ENCODE measurements around the gene TMEM220.

TMEM220 gene

DNA sequence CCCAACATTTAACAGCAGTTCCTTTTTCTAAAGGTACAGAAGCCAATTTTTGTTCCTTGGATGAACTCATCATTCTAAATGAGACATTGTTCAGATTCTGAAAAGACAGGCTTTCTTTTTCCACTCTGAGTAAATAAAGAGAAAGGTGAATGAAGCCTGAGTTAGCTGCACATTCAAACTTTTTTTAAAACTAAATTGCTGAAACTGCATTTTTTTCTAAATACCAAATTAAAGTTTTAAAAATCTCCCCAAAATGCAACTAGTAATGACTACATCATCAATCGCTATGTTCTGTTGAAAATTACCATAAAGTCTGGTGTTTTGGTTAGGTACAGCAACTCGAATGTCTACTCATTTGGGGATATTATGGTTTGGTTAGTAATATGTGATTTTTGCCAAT lies 42.3 kb downstream of the TMEM220 start:
- no peak for ATAC-seq
- no peak for TF ChIP-seq PPARA (CRISPR knock-in tag; IDR thresholded peaks at IDR 0.05; ENCODE audit: borderline replicate concordance)
- no peak for TF ChIP-seq SNAI2 (CRISPR knock-in tag; IDR thresholded peaks at IDR 0.05)
- TF ChIP-seq ZC3H10 (CRISPR knock-in tag; IDR thresholded peaks at IDR 0.05): no peak
- TF ChIP-seq, protein P1, sequence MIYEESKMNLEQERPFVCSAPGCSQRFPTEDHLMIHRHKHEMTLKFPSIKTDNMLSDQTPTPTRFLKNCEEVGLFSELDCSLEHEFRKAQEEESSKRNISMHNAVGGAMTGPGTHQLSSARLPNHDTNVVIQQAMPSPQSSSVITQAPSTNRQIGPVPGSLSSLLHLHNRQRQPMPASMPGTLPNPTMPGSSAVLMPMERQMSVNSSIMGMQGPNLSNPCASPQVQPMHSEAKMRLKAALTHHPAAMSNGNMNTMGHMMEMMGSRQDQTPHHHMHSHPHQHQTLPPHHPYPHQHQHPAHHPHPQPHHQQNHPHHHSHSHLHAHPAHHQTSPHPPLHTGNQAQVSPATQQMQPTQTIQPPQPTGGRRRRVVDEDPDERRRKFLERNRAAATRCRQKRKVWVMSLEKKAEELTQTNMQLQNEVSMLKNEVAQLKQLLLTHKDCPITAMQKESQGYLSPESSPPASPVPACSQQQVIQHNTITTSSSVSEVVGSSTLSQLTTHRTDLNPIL (CRISPR knock-in tag; IDR thresholded peaks at IDR 0.05; ENCODE audit: low read depth): no peak
- TF ChIP-seq RARB (CRISPR knock-in tag; IDR thresholded peaks at IDR 0.05): no peak
- TF ChIP-seq, protein P2, sequence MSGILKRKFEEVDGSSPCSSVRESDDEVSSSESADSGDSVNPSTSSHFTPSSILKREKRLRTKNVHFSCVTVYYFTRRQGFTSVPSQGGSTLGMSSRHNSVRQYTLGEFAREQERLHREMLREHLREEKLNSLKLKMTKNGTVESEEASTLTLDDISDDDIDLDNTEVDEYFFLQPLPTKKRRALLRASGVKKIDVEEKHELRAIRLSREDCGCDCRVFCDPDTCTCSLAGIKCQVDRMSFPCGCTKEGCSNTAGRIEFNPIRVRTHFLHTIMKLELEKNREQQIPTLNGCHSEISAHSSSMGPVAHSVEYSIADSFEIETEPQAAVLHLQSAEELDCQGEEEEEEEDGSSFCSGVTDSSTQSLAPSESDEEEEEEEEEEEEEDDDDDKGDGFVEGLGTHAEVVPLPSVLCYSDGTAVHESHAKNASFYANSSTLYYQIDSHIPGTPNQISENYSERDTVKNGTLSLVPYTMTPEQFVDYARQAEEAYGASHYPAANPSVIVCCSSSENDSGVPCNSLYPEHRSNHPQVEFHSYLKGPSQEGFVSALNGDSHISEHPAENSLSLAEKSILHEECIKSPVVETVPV (CRISPR knock-in tag; IDR thresholded peaks at IDR 0.05): no peak
- TF ChIP-seq ESRRG (CRISPR knock-in tag; IDR thresholded peaks at IDR 0.05): no peak
- no peak for TF ChIP-seq GLIS3 (CRISPR knock-in tag; IDR thresholded peaks at IDR 0.05)
- no peak for TF ChIP-seq ZFP30 (CRISPR knock-in tag; IDR thresholded peaks at IDR 0.05)
- no peak for TF ChIP-seq ZFP3 (CRISPR knock-in tag; IDR thresholded peaks at IDR 0.05)
- no peak for TF ChIP-seq OSR1 (CRISPR knock-in tag; IDR thresholded peaks at IDR 0.05)
- no peak for TF ChIP-seq ARNTL (CRISPR knock-in tag; IDR thresholded peaks at IDR 0.05; ENCODE audit: borderline replicate concordance, low read depth)

DNA sequence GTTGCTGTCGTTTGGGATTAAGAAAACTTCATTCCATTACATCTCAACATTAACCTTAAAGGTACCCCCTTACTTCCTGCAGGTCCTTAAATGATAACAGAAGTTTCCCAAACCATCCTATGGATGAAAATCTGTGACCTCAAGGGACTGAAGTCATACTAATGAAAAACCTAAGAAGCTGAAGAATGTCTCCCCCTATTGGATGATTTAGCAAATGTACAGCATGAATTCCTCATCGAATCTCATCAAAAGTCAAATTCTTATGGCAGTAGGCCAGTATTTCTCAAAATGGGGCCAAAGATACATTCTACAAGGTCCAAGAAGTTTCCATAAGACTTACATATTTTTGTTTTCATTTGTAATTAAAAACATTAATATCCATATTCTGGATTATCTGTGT lies 46.0 kb downstream of the TMEM220 start:
- ATAC-seq: peak; percentile 31; the same call in 1 of the 3 replicates
- TF ChIP-seq ZNF70 (CRISPR knock-in tag; IDR thresholded peaks at IDR 0.05) (no peak), ZFP30 (CRISPR knock-in tag; IDR thresholded peaks at IDR 0.05) (no peak), ZNF565 (CRISPR knock-in tag; conservative IDR thresholded peaks at IDR 0.05; ENCODE audit: low read depth) (no peak), BACH2 (CRISPR knock-in tag; IDR thresholded peaks at IDR 0.05; ENCODE audit: borderline replicate concordance) (no peak)

DNA sequence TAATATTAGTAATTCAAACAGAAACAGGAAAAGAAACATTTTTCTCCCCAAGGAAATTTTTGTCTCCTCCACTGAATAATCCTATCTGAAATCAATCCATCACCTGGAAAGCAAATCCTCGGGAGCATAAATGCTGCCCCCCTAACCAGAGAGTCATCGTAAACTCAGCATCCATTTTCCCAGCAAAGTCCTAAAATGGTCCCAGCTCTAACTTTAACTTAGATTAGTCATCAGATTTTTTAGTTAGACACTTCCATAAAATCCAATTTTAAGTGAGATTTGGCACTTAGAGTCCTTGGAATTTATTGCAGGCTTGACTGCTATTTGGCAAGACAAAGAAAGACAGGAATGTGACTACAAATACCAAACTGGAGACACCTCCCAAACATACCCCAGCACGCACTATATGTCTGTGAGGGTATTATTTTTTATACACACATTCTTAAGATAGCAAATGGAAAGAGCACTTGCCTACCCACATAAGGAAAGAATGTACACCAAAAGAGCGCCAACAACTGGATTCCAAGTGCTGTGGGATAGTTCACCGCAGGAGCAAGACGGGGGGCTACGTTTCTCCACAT lies 47.9 kb downstream of the TMEM220 start:
- ATAC-seq: peak; percentile 93
- no peak for TF ChIP-seq OSR1 (CRISPR knock-in tag; IDR thresholded peaks at IDR 0.05)
- peak; percentile 83 for TF ChIP-seq ISL1 (CRISPR knock-in tag; IDR thresholded peaks at IDR 0.05)
- TF ChIP-seq ZC3H10 (CRISPR knock-in tag; IDR thresholded peaks at IDR 0.05): no peak

DNA sequence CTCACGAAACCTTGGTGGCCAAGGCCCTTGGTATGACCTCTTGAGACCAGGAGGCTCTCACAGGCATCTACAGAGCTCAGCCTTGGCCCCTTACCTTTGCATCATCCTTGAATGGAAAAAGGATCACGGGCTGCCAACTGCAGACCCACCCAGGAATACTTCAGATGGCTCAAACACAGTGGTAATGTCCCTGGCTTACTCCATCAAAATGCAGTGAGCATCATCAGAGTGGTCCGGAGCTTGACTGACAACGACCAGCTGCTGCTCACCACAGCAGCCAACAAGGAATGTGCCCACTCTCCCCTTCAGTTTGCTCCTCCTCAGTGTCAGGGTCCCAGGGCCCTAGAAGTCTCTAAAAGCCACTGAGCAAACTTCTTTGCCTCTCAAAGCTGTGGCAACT lies 55.1 kb downstream of the TMEM220 start:
- no peak; the same call in 2 of the 3 replicates for ATAC-seq
- no peak for TF ChIP-seq TCF4 (CRISPR knock-in tag; IDR thresholded peaks at IDR 0.05; ENCODE audit: borderline replicate concordance)
- TF ChIP-seq ZFP3 (CRISPR knock-in tag; IDR thresholded peaks at IDR 0.05): no peak
- TF ChIP-seq, protein P3, sequence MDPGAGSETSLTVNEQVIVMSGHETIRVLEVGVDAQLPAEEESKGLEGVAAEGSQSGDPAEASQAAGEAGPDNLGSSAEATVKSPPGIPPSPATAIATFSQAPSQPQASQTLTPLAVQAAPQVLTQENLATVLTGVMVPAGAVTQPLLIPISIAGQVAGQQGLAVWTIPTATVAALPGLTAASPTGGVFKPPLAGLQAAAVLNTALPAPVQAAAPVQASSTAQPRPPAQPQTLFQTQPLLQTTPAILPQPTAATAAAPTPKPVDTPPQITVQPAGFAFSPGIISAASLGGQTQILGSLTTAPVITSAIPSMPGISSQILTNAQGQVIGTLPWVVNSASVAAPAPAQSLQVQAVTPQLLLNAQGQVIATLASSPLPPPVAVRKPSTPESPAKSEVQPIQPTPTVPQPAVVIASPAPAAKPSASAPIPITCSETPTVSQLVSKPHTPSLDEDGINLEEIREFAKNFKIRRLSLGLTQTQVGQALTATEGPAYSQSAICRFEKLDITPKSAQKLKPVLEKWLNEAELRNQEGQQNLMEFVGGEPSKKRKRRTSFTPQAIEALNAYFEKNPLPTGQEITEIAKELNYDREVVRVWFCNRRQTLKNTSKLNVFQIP (CRISPR knock-in tag; IDR thresholded peaks at IDR 0.05; ENCODE audit: borderline replicate concordance, low read depth): no peak
- TF ChIP-seq, protein P4, sequence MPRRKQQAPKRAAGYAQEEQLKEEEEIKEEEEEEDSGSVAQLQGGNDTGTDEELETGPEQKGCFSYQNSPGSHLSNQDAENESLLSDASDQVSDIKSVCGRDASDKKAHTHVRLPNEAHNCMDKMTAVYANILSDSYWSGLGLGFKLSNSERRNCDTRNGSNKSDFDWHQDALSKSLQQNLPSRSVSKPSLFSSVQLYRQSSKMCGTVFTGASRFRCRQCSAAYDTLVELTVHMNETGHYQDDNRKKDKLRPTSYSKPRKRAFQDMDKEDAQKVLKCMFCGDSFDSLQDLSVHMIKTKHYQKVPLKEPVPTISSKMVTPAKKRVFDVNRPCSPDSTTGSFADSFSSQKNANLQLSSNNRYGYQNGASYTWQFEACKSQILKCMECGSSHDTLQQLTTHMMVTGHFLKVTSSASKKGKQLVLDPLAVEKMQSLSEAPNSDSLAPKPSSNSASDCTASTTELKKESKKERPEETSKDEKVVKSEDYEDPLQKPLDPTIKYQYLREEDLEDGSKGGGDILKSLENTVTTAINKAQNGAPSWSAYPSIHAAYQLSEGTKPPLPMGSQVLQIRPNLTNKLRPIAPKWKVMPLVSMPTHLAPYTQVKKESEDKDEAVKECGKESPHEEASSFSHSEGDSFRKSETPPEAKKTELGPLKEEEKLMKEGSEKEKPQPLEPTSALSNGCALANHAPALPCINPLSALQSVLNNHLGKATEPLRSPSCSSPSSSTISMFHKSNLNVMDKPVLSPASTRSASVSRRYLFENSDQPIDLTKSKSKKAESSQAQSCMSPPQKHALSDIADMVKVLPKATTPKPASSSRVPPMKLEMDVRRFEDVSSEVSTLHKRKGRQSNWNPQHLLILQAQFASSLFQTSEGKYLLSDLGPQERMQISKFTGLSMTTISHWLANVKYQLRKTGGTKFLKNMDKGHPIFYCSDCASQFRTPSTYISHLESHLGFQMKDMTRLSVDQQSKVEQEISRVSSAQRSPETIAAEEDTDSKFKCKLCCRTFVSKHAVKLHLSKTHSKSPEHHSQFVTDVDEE (CRISPR knock-in tag; IDR thresholded peaks at IDR 0.05): no peak
- no peak for TF ChIP-seq CSDC2 (CRISPR knock-in tag; IDR thresholded peaks at IDR 0.05)
- TF ChIP-seq OSR1 (CRISPR knock-in tag; IDR thresholded peaks at IDR 0.05): no peak
- TF ChIP-seq ZNF8 (CRISPR knock-in tag; IDR thresholded peaks at IDR 0.05): no peak
- TF ChIP-seq ZC3H10 (CRISPR knock-in tag; IDR thresholded peaks at IDR 0.05): no peak
- TF ChIP-seq ZNF70 (CRISPR knock-in tag; IDR thresholded peaks at IDR 0.05): no peak
- TF ChIP-seq RARB (CRISPR knock-in tag; IDR thresholded peaks at IDR 0.05): no peak
- TF ChIP-seq ZNF565 (CRISPR knock-in tag; conservative IDR thresholded peaks at IDR 0.05; ENCODE audit: low read depth): no peak
- TF ChIP-seq ISL1 (CRISPR knock-in tag; IDR thresholded peaks at IDR 0.05): no peak
- no peak for TF ChIP-seq PPARA (CRISPR knock-in tag; IDR thresholded peaks at IDR 0.05; ENCODE audit: borderline replicate concordance)

All from SK-N-SH treated with all-trans-retinoic acid at 6 μM for 48 hours (cell line).